GM21367 (cell line): Measurements from ENCODE around the gene EBF3.

Experiments
- ATAC-seq: cut with Tn5 transposase; IDR thresholded peaks from one replicate; pipeline ENCODE4 v1.9.1; 2021; ENCODE audit not compliant: unreplicated experiment

Gene EBF3

DNA sequence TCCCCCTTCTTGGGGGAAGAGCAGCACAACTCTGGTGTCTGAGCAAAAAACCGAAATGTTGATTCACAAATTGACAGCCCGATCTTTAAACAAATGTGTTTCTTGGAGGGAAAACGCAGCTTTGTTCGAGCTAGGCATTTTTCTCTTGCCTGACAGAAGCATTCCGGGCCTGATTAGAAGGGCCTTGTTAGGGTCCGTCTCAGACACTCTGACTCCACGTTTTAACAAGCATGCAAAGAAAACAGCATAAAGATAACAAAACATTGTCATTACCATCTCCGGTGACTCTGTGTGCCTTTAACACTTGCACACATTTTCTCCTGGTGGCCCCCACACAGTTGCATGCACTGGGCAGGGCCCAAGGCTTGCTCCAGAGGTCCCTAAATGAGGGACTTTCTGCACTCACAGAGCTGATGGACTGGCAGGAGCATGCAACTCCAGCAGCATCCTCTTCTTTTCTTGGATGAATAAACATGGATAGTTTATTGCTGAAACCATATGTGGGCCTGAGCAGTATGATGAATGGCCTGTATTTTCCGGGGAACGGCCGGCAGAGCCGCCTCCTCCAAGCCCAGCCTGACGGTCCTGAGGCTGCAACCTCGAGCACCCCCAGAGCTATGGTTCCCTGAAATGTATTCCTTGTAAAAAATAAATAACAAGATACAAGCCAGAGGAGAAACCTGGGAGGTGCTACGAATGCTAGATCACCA, 50.9 kb downstream of the EBF3 start:
- ATAC-seq: no peak

DNA sequence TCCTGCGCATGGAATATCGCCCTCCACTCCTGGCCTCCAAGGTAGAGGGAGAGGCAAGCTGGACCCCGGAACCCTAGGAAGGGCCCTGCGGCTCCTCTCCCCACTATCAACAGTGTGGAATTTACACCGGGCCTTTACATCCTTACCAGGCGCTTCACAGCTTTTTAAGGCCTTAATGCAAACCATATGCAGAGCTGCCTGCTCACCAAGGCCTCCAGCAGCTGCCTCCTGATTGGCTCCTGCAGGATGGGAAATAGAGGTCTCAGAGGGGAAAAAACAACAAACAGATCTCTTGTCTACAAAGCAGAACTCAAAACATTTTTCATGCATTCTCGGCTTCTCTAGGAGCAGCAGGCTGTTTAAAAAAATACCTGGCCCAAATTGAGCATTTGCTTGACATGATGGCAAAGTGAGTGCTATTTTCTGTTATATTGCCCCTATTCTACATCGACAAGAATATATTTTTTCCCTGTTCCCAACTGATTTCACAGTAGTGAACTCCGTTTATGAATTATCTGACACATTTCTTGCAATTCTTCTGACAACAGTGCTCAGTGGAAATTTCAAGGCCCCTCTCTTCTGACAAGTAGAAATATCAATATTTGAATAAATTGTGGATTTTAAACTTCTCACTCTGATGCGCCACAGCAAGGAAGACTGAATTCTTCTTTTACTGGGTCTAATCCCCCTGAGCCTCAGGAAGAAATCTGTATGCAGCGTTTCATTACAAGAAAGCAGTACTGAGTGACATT, 51.7 kb downstream of the EBF3 start:
- no peak for ATAC-seq

DNA sequence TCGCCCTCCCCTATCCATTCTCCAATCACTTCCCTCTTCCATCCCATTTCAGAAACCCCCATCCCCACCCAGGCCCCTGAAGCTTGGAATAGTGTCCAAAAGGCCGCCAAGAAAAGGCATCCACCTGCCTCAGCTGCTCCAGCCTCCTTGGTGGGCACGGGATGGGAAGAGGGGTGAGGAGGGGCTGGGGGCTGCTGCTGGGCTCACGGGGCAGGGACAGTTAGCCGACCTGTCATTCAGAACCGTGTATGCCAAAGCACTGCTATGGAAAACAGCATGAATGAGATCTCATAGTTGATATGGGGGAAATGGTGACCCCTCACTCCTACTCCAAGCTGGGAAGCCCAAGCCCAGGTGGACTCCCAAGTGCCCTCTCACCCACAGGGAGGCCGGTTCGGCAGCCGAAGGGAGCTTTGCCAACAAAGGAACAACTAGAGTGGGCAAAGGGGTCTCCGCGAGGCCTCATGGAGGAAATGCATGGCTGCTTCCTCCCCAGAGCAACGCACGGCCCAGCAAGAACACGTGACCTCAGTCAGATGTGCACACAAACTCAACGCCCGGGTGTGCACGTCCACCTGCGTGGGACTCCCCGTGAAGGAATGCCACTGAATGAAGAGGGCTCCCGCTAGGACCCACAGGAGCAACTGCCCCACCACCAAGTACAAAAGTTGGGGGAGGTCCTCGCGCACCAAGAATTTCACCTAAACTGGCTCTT, 52.5 kb downstream of the EBF3 start:
- ATAC-seq: no peak

- no peak for ATAC-seq
These were observed 53.2 kb downstream of the EBF3 start for GRCh38 chr10:129910861-129911260.

- no peak for ATAC-seq
These were observed 54.4 kb downstream of the EBF3 start for GRCh38 chr10:129909531-129910256.

DNA sequence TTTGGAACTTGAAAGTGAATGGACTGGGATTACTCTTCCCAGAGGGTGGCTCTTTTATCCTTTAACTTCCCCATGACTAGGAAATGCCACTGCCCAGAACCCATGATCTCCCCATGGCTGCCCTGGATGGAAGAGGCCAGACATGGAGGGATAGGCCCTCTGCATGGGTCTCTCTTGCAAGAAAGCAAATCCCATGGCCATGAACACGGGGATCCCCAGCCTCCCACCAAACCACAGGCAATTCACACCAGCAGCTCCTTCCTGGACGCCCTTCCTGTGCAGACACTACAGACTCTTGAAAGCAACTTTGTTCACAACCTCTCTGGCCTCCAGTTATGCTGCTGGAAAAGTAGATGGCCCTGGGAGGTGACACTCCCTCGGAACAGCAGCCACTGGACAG, 55.0 kb downstream of the EBF3 start:
- ATAC-seq: no peak

DNA sequence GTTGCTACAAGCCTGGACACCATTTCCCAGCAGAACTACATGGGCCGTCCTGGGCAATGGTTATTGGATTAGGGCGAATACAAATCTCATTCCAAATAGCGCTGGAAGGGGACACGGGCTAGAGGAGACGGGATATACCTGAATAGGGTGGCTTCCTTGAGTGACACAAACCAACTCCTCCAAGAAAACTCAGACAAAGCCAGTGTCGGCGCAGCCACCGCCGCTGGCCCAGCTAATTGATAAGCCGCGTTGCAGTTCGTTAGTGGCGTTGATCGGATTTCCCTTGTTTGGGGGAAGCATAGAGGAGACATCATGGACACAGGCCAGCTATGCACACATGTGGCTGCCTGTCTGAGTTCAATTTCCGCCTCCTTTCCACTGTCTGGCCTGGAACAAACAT, 55.7 kb downstream of the EBF3 start:
- no peak for ATAC-seq

- ATAC-seq: no peak
These were observed 58.5 kb downstream of the EBF3 start for GRCh38 chr10:129905553-129905952.

- ATAC-seq: no peak
These were observed 59.8 kb downstream of the EBF3 start for GRCh38 chr10:129904323-129904722.

DNA sequence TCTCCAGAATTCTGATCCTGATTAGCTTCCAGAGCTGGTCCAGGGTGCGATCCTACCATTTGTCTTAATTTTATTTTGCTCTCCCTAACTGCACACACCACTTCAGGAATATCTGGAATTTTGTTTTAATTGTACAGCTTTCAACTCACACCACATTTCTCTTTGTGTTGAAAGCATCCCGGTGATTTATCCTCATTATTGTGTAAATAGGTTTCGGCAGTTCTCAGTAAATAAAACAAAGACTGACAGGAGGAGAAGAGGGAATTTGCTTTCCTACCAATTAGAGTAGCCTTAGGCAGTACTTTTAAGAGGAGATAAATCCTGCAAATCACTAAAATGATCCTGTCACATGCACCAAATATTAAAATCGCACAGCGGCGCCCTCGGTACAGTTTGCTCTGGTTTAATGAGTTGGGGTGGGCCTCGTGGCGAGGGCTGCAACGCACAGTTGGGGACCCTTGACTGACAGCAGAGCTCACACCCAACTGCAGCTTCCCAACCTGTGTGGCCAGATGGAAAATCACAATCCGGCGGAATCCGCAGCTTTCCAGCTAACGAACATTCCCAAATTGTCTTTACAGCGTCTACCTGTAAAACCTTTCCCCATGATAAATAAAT, 62.6 kb downstream of the EBF3 start:
- ATAC-seq: no peak

GRCh38 chr10:129900825-129901224, 63.2 kb downstream of the EBF3 start:
- ATAC-seq: no peak

DNA sequence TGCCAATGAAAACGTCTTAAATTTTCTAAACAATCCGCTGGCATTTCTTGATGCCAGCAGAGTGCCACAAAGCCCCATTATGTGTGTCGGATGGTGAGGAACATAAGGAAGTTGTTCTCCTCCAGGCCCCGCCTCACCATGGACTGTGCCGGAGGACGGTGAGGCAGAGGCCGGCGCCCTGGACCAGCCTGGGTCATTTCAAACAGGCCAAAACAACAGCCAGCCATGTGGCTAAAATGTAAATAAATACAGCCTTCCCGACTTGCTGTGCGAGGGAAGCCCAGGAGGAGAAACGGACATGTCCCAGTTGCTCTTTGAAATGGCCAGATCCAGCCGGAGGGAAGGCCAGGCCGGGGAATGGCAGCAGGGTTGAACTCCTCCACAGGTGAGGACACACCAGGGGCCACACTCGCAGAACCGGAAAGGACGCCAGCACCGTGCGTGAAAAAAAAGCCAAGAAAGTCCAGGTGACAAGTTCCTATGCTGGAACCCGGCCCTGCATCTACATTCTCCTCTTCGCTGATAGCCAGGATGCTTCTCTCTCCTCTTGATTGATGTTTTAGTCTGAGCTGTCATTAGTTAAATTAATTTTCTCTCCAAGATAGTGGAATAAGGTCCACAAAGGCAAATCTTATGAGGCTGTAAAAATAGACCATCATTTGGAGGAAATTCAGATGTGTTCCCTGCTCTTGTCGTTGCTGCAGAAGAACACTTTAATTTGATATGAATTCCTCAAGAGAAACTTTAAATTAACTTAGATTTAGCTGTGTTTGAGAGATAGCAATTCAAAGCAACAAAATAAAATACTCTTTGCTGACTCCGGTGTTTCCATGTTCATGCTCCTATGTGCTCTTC, 64.6 kb downstream of the EBF3 start:
- ATAC-seq: no peak

GRCh38 chr10:129898706-129899268, 65.3 kb downstream of the EBF3 start:
- no peak for ATAC-seq

DNA sequence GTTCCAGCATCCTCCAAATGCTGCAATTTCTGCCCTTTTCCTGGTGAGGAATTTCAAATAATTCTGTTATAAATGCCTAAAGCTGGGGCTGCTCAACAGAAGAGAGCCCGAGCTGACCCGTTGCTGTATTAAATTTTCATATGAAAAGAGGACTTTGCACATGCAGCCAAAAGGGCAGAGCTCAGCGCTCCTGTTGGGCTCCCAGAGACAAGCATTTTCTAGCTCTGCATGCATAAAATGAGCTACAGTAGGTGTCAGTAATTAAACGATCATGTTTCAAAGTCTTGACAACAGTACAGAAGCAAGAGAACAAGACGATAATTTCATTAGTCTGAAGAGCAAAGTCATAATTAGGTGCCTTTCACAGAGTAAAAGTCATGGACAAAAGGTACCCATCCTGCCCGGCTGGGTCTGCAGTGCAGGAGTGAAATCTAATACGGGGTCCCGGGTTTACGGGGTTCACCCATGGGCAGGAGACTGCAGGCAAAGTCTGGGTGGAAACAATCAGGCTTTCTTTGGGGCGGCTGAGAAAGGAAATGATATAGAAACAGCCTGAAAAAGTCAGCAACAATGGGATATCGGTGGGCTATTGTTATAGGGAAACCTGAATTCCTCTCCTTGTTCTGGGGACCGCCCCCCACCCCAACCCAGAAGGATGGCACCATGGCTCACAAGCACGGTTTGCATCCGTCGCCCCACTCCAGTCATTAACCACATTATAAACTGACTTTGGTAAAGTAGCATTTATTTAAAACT, 66.0 kb downstream of the EBF3 start:
- ATAC-seq: no peak

- no peak for ATAC-seq
These were observed 67.2 kb downstream of the EBF3 start for GRCh38 chr10:129896860-129897200.

DNA sequence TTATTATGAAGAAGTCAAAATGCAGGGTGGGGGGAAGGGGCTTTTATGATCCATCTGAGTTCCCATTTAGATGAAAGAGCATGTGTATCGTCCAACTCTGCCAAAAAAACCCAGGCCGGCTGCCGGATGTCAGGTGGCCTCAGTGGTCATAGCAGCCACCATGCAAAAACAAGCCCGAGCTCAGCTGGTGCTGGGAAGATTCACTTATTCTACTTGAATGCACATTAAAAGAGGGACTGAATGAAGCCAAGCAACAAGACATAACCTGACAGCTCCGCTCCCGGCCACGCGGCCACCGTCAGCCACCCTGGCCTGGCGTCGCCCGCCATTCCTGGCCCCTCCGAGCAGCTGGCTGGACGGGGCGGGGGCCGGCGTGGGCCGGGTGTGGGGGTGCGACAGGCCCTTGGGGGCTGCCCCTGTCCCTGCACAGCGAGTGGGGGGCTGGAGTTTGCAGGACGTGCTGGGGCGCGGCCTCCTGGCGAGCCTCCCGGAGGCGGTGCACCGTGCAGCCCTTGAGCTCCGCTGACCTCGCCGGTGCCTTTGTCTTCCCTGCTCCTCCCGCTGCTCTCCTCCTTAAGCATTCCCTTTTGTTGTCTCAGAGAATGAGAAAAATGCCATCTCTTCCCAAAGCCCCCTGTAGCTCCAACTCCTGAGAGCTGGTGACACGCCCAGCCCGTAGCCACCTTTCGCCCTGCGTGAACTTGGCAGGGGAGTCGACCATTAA, 67.8 kb downstream of the EBF3 start:
- ATAC-seq: no peak

DNA sequence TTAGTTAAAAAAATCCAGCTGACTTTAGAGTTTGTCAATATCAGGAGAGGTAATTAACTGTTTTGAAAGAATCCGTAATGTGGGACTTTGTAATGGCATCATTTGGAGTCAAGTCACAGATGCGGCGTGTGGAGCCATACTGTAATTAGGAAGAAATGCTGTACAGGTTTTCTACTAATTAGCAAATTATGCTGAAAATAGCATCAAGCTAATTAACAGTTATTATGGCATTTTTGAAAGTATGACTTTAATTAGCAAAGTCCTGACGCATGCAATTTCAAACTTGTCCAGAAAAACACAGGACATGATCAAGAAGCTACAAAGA, 68.3 kb downstream of the EBF3 start:
- no peak for ATAC-seq

GRCh38 chr10:129894698-129895097, 69.4 kb downstream of the EBF3 start:
- no peak for ATAC-seq
